Coronary artery (tissue), 2 donors: ENCODE data around the gene ETV3.

Source experiments
- DNase-seq: peaks from one replicate; pipeline ENCODE4 v3.0.0-alpha.2; 2017; ENCODE audit warnings: low spot score
- H3K27ac ChIP-seq, 2 donors: fragments of 200-600 bp; sonication (generic); one replicate each; pipeline ENCODE4 v1.5.1; 2016 to 2019
- H3K4me3 ChIP-seq: fragments of 200-600 bp; sonication (generic); 2 replicates; pipeline ENCODE4 v1.5.1; 2016; ENCODE audit warnings: mild to moderate bottlenecking, moderate library complexity
- TF ChIP-seq, protein P1 (sequence below): fragments of 200-600 bp; sonication (generic); IDR thresholded peaks from one replicate; pipeline ENCODE4 v1.5.1; 2019; ENCODE audit warnings: antibody characterized with exemption

Gene ETV3

GRCh38 chr1:157116737-157117103, 21.5 kb downstream of the ETV3 start:
- H3K27ac ChIP-seq: no peak overlapping the region
- TF ChIP-seq, protein P1, sequence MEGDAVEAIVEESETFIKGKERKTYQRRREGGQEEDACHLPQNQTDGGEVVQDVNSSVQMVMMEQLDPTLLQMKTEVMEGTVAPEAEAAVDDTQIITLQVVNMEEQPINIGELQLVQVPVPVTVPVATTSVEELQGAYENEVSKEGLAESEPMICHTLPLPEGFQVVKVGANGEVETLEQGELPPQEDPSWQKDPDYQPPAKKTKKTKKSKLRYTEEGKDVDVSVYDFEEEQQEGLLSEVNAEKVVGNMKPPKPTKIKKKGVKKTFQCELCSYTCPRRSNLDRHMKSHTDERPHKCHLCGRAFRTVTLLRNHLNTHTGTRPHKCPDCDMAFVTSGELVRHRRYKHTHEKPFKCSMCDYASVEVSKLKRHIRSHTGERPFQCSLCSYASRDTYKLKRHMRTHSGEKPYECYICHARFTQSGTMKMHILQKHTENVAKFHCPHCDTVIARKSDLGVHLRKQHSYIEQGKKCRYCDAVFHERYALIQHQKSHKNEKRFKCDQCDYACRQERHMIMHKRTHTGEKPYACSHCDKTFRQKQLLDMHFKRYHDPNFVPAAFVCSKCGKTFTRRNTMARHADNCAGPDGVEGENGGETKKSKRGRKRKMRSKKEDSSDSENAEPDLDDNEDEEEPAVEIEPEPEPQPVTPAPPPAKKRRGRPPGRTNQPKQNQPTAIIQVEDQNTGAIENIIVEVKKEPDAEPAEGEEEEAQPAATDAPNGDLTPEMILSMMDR: no peak
- H3K4me3 ChIP-seq: no peak overlapping the region
- DNase-seq: no peak

DNA sequence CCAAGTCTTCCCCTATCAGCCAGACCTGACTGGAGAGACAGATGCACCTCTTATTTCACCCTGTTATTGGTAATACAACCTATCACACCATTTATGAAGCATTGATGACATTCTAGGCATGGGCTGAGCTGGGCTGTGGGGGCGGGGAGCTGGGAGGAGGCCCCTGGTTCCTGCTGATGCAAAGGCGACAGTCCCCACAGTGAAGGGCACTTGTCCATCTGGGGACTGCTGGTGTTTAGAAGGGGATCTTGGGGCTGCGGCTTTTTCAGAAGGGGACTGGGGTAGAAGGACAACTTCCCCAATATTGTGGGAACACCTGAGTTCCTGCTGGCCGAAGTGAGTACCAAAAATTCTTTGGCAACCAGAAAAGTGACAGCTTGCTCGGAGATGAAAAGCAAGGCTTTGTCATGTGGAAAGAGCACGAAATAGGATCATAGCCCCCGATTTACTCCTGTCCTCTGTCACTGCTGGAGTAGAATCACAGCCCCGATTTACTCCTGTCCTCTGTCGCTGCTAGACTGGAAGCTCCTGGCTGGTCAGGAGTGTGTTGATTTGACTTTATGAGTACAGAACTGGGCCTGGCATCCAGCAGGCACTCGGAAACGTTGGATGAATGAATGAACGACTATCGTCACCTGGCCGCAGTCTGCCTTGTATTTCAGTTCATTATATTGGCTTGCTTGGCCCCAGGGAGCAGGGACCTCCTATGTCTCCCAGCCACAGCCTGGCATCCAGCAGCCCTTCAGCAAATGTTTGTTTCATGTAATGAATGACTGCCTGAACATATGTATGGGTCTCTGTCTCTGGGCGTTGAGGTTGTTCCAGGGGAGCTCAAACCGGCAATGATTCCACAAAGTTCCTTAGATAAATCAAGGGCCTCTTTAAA, 22.1 kb downstream of the ETV3 start:
- H3K27ac ChIP-seq: no peak overlapping the region
- H3K4me3 ChIP-seq: no peak overlapping the region
- DNase-seq: no peak
- TF ChIP-seq, protein P1: no peak

DNA sequence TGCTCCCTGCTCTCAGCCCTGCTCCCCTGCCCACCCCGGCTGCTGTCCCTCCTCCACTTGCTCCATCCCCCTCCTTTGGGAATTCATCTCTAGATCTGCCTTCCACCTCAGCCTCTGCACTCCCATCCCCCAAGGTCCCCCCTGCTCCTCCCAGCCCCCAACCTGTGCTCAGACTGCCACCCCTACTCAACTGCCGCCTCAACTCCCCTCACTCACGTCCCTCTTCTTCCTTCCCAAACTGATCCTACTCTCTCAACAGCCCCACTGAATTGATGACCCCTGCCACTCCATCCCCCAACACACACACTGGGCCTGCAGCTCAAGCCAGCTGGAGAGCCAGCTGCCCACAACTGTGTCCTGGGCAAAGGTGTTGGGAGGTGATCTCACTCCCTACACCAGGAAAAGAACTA, 22.8 kb downstream of the ETV3 start:
- TF ChIP-seq, protein P1: no peak
- Histone ChIP-seq H3K4me3 (no peak overlapping the region), H3K27ac (no peak overlapping the region)
- DNase-seq: no peak

GRCh38 chr1:157114183-157115121, 23.7 kb downstream of the ETV3 start:
- TF ChIP-seq, protein P1: no peak
- H3K27ac ChIP-seq: no peak overlapping the region
- no peak for DNase-seq
- no peak overlapping the region for H3K4me3 ChIP-seq

- TF ChIP-seq, protein P1: no peak
- no peak overlapping the region for H3K27ac ChIP-seq
- no peak overlapping the region for H3K4me3 ChIP-seq
- no peak for DNase-seq
These were observed 24.6 kb downstream of the ETV3 start for GRCh38 chr1:157113631-157114030.

GRCh38 chr1:157113106-157113505, 25.1 kb downstream of the ETV3 start:
- TF ChIP-seq, protein P1: no peak
- H3K27ac ChIP-seq: no peak overlapping the region
- DNase-seq: no peak
- no peak overlapping the region for H3K4me3 ChIP-seq
